NCI-H510A (cell line): ENCODE measurements around the gene CCDC92.
"Not testable (repeated sequence)": the region's sequence is repeated elsewhere in the genome, so short reads cannot be mapped to it uniquely, and the experiment has no call there.

ENCODE experiments used
- DNase-seq: peaks from one replicate; lab custom pipeline; 2025; lab: John Stamatoyannopoulos, UW

The CCDC92 gene

DNA sequence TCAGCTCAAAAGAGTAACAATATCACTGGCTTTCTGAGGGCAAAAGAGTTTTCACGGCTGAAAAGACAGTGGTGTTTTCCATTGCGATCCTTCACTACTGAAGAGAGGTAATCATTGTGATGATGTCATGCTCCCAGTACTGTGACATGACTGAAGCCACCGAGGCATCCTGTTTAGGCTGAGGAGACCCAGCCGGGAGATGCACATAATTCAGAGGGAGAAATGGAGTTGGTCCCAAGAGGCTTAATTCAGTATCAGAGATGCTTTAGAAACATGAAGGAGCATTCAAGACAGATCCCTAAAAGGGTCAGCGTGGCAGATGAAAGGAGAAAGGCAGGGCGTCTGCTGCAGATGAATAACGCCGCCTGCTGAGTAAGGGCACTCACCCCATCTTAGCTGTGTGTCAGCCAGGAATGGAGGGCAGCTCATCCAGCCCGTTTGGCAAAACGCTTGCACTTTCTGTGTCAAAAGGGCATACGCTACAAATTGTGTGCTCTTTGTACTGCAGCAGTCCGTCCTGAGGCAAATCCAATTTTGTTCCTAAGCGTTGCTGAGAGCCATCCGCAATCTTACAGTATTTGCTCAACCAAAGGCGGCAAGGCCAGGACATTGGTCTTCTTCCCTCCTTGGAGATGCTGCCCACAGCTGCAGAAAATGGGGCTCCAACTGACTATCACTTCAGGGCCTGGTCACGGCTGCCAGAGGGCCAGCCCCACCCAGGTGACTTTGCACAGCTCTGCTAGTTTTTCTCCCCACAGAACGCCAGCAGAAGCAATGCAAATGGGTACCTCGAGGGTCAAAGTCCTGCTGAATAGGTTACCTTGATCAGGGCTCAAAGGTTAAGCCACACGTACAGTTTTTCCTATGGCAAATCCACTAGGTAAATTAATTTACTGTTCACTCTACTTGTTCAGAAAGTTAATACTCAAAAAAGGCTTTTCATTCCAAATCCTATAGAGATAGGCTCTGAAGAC, 23.5 kb downstream of the CCDC92 start:
- no peak for DNase-seq

DNA sequence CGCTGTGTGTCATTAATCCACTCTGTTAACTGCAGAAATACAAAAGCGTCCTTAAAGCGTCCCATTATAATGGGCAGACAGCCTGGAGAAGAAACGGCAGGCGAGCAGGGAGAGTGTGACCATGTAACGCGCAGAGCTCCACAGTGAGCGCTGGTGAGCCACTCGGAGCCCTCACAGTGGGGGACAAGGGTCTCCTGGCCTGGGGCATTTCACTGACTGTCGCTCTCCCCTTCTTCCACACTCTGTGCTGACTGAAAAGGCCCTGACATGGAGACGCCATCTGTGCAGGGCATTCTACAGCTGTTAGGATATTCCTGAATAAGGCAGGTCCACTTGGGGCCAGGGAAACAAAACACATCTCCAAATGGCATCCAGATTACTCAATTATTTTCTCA, 24.2 kb downstream of the CCDC92 start:
- no peak for DNase-seq

DNA sequence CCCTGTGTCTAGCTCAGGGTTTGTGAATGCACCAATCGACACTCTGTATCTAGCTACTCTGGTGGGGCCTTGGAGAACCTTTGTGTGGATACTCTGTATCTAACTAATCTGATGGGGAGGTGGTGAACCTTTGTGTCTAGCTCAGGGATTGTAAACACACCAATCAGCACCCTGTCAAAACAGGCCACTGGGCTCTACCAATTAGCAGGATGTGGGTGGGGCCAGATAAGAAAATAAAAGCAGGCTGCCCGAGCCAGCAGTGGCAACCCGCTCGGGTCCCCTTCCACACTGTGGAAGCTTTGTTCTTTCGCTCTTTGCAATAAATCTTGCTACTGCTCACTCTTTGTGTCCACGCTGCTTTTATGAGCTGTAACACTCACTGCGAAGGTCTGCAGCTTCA, 25.1 kb downstream of the CCDC92 start:
- not testable (repeated sequence) for DNase-seq

DNA sequence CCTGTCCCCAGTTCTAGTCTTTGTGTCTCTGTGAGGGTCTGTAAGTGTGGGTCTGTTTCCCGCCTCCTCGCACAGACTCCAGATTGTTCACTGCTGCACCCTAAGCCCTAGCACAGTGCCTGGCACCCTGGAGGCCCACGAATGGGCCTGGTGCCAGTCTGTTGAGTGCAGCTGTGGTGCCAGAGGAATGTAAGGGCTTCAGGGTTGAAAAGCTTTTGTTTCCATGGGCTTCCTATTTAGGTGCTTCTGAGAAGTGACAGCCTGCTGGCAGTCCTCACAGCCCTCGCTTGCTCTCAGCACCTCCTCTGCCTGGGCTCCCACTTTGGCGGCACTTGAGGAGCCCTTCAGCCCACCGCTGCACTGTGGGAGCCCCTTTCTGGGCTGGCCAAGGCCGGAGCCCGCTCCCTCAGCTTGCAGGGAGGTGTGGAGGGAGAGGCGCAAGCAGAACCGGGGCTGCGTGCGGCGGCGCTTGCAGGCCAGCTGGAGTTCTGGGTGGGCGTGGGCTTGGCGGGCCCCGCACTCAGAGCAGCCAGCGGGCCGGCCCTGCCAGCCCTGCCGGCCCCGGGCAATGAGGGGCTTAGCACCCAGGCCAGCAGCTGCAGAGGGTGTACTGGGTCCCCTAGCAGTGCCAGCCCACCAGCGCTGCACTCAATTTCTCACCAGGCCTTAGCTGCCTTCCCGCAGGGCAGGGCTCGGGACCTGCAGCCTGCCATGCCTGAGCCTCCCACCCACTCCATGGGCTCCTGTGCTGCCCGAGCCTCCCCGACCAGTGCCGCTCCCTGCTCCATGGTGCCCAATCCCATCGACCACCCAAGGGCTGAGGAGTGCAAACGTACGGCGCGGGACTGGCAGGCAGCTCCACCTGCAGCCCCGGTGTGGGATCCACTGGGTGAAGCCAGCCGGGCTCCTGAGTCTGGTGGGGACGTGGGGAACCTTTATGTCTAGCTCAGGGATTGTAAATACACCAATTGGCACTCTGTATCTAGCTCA, 25.8 kb downstream of the CCDC92 start:
- not testable (repeated sequence) for DNase-seq

DNA sequence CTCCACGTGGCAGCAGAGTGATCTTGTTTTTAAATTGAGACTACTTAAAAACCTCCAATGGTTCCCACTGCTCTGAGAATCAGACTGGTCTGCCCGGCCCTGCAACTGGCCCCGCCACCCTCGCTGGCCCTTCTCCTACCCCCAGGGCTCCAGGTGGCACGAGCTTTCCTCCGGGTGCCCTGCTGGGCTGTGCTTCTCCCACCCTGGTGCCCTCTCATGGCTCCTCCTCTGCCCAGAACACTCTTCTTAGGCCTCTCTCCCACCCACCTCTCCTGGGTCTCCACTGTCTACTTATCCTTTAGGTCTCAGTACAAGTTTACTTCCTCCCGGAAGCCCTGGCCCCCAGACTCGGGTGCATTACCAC, 26.5 kb downstream of the CCDC92 start:
- DNase-seq = no peak

DNA sequence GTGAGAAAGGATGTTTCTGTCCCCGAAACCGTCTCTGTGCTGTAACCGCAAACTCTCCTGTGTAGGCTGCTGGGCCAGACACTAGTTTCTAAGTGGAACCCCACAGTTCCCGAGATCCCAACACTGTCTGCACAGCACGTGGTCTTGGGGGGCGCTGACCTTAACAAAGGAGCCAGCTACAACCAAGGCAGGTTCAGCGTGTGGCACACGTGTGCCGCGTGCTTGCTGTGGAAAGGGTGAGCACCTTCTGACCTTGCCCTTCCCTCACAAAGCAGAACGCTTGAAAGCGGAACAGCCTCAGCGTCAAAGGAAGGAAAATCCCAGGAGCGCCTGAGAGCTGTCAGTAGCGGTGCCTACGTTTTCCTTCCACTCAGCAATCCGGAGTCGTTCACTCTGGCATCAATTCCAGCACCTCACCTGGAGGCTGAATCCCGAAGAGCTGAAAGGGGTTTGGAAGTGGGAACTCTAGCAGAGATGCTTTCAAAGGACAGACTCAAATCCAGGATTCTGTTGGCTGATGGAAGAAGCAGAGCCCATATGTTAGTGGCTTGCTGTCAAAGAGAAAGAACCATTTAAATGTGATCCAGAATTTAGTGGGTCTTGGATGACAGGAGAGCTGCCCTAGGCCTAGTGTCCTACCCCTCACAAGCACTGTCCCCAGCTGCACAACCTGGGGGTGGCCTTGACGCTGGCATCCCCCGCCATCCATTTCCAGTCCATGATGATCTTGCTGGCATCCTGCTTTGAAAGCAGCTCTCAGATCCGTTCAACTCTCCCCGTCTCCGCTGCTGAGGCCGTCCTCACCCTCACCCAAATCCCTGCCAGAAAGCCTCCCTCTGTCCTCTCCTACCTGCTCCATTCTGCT, 27.1 kb downstream of the CCDC92 start:
- no peak for DNase-seq

DNA sequence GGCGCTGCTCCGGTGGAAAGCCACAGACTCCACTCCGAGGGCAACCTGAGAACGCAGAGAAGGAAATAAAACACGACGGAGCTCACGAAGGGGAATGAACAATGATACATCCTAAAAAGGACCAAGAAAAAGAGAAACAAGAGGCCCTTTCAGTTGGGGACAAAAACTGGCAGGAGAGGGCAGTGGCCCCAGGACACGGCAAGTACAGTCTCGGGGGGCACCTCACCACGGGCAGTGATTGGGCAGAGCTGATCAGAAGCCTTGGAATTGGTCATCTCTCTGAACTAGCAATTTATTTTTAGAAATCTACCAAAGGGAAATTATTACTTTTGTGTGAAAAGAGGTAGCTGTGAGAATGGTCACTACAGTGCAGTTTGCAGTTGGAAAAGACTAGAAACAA, 27.9 kb downstream of the CCDC92 start:
- no peak for DNase-seq

DNA sequence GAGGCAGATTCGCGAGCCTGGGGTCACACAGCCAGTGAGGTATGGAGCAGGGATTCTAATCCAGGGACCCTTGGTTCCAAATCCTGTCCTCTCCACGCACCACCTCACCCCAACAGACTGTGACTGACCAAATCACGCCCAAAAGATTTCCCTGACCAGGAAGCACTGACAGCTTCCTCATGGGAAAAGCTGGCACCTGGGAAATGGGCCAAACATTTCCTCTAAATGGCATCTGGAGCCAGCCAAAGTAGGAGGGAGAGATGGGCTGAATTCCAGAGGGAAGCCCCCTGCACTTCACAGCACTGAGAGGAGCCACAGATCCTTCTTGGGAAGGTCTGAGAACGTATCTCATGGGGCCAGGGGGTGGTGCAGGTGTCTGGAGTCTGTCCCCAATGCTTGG, 28.8 kb downstream of the CCDC92 start:
- no peak for DNase-seq

DNA sequence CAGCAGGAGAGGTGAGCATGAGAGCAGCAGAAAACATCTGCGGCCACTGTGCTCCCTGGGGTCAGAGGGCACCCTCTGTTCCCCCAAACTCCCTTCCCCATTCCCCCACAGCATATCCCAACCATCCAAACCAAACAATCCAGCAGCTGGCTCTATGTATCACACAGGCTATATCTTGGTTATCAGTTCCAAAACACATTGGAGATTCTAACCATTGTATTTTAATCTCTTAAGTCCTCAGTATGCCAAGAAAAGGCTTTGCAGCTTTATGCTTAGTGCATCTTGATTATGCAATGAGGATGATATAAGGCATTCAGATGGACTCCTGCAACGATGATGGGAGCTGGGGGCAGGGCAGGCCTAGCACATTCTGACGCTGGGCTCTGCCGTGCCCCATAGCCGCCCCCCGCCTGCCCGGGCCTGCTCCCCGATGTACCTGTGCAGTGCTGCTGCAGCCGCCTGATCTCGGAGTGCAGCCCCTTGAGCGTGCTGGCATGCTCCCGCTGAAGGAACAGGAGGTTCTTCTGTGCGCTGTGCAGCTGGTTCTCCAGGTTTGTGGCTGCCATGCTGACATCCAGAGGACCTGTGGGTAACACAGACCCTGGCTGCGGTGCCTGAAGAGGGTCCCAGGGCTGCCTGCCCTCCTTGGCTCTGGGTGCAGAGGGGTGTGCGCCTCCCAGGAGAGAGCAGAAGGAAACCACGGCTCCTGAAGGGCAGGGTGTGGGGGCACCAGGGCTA, 29.6 kb downstream of the CCDC92 start:
- DNase-seq = no peak

DNA sequence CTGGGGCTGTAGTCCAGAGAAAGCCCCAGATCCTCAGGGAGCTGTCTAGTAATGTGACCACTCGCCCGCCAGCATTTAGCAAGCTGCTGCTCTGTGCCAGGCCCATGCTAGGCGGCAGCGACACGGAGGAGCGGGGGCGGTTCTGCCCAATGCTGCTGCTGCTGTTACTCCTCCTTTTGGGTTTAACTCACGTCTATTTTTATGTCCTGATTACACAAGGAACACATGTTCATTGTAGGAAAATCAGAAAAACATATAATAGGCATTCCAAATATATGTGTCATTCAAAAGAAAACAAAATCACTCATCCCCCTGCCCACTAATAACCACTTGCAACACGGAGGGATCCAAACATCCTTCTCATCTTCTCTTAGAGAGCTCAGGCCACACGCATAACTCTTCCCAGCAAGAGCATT, 30.4 kb downstream of the CCDC92 start:
- no peak for DNase-seq

DNA sequence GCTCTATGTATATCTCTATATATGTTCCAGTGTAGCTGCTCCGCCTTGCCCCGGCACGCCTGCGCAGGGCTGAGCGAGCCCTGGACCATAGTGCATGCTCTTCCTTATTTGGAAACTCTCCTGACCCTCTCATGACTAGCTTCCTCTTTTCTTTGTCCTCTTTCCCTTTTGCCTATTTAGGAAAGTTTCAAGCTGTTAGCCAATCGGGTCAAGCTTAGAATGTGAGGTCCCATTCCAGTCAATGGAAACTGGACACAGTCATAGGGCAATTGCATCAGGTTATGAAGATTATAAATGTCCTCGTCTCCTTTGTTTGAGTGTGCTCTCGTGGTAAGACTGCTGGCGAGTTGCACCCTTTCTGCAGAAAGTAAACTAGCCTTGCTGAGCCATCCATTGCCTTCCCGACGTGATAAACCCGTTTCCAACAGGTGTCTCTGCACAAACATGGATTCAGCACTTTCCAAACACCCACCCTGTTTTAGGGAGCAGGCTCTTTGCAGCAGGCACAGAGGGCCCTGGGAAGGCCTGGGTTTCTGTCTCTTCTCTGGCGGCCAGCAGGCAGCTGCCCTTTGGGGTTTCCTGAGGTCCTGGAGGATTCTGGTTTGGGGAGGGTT, 30.9 kb downstream of the CCDC92 start:
- no peak for DNase-seq

DNA sequence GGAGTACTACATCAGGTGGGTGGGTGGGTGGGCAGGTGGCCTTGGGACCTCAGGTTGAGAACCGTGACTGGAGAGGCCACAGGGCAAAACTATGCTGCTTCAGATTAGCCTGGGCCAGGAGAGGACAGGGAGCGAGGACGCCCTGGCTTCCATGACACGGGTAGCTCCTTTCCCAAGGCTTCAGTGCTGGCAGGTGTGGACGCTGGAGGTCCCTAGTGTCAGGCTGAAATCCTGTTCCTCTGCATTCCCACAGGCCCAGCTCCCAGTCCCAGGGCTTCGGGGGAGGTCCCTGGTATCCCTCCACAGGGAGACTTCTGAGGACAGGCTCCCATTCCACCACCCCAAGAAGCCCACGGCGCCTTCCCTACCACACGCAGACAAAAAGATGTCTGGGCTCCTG, 31.6 kb downstream of the CCDC92 start:
- DNase-seq = no peak

DNA sequence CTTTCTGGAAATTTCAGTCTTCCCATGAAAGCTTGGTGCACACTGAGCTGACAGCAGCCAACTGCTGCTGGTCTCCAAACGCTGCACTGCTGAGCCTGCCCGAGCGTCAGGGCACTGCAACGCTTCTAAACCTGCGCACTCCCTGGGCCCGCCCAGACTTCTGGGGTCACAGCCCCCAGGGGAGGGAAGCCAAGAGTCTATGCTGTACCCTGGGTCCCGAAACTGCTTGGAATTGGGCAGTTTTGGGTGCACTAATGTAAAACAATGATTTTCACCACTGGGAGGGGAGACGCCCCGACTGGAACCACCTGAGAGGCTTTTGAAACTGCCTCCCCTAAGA, 32.0 kb downstream of the CCDC92 start:
- no peak for DNase-seq

DNA sequence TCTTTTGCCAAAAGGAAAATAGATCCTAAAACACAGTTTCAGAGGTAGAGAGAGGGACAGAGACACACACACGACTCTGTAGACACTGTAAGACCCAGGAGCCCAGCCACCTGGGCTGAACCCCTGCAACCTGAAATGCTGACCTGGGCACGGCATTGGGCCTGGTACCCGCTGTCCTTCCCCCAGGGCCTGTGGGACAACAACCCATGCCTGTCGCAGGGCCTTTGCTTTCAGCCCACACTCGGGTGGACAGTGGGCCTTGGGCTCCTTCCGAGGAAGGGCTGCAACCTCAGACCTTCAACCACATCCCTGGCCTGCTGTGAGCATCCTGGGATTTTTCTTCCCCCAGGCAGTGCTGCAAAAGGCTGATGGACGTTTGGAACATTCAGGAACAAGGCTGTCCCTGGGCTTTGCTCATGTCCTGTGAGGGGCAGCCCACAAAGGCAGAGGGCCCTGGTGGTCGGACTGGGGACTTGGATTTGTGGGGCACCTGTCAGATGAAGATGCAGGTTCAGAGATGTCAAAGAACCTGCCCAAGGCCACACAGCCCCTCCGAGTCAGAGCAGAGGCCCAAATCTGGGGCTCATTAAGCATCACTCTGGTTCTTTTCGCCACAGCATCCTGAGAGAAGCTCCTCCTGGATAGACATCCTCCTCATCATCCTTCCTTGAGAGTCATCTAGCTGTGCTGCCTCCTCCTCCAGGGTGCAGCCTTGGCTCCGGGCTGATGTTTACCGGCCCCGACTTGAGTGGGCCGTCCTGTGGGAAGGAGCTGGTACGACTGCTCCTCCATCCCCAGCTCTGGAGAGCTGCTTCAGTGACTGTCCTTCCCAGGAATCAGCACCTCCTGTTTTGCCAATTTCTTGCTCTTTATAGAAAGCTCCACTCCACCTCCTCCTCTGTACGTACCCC, 32.7 kb downstream of the CCDC92 start:
- DNase-seq = no peak

DNA sequence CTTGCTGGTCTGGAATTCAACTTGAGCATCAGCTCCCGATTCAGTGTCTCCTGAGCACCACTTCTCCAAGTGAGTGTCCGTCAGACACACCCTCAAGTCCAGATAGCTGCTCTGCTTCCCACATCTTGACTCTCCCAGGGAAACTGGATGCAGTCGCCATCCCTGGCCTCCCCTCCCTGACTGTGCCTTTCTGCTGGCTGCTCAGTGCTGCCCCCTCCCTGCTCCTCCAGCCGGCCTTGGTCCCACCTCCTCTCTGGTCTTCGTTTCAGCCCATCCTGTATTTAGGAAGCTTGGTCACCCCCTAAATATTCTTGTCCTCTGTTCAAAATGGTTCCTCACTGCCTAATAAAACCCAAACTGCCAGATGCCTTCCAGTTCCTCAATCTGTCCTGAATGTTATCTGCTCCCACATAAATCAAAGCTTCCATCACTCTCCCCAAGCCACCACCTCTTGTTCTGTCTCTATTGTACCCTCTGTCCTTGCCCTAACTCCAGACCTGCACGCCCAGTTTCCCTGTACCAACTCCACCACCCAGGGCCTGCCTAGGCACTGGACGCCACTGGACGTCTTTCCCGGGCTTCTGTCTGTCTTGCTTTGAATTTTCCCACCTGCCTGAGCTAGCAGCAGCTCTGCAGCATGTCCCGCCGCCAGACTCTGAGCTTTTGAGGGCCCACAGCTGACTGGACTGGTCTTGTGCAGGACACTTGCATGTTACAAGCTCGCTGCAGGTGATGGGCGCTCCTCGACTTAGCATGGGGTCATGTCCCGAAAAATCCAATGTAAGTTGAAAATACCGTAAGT, 33.8 kb downstream of the CCDC92 start:
- no peak for DNase-seq

DNA sequence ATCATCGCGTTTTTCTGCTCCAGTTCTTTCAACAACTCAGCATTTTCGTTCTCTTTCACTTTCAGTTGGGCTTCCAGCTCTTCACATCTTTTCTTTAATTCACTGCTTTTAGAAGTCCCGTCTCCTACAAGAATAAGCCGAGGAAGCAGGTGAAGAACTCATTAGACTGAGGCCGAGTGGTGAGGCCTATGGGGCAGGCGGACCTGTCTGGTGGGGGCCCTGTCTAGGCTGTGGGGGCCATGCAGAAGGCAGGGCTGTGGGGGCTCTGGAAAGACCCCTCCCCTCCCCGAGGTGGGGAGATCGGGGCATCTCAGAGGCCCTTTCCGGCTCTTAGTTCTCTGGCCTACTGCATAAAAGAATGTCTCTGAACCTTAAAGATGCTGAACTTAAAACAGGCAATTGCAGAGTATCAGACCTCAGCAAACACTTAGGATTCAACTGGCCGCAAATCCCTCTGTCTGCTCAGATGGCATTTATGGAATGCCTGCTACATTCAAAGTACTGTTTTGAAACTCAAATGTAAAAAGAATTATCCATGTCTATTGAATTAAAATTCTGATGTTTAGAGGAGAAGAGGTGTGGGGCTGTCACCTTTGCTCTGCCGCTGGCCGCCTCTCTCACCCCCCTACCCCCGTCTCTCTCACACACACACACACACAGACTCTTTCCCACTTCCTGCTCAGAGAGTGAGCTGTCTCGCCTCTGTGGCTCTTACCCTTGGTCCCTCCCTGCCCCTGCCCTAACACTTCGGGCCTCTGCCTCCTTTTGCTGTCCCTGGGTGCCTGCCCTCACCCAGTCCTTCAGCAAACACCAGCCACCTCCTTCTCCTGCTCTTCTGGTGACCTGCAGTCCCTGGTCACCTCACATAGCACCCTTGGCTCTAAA, 34.7 kb downstream of the CCDC92 start:
- no peak for DNase-seq

DNA sequence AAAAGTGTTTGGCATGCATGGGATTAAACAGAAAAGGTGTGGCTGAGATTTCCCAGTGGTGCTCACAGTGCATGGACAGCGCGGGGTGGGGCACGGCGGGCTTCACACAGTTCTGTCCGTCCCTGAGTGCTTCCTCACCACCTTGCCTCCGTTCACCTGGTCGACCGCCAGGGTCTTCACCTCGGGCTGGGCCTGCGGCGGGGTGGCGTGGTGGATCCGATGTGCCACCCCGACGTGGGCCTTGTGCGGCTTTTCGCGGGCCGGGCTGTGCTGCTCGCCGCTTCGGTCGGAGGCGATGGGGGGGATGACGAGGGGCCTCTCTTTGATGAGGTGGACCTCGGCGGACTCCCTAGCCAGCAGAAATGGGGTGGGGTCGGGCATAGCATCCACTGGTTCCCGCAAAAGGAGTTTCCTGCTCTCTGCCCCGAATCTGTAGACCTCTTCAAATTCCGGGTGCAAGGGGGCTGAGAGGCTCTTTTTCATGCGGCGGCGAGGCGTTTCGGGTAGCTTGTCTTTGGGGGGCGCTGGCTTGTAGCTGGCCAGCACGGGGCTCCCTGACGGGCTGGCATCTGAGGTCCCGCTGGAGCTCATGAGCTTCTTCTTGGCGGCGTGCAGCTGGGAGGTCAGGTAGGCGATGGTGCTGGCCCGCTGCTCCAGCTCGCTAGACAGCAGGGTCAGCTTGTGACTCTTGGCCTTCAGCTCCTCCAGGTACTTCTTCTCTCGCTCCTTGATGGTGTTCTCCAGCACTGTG, 35.5 kb downstream of the CCDC92 start:
- no peak for DNase-seq
